COR-L47 (cell line): Measurements from ENCODE around the gene ANO9.
A peak's percentile ranks its signal among the peaks of the same experiment; 100 is the strongest.
"Not testable (repeated sequence)": the region's sequence is repeated elsewhere in the genome, so short reads cannot be mapped to it uniquely, and the experiment has no call there.

Source experiments
- DNase-seq: peaks from one replicate; lab custom pipeline; 2025; lab: John Stamatoyannopoulos, UW

The ANO9 gene

DNA sequence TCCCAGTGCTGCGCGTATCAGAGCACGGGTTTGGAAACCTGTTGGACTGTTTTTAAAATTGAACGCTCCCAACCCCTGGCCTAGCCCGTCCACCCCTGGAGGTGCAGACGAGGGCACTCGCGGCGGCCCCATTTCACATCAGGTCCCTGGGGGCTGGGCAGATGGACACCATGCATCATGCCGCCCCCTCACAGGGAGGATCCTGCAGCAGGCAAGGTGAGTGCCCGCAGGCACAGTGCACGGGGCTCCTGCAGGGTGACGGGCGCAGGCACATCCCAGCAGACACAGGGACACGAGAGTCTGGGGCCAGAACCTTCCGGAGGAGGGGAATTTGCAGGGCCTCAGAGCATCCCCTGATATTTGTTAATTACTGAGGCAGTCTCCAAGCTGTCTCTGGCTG lies 7.3 kb downstream of the ANO9 start:
- no peak for DNase-seq

DNA sequence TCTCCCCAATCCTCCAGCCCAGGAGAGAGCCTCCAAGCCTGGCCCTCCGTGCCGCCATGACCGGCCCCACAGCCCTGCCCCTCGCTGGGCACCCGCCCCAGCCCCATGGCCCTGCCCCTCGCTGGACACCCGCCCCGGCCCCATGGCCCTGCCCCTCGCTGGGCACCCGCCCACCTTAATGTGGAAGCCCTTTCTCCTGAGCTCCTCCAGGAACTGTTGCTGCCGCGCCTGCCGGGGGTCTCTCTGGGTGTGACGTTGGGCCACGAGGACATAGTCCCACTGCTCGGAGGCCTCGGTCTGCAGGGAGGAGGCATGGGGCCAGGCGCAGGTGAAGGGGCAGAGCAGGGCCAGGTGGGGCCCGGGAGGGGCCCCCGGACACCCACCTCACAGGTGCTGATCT lies 8.2 kb downstream of the ANO9 start:
- no peak for DNase-seq

DNA sequence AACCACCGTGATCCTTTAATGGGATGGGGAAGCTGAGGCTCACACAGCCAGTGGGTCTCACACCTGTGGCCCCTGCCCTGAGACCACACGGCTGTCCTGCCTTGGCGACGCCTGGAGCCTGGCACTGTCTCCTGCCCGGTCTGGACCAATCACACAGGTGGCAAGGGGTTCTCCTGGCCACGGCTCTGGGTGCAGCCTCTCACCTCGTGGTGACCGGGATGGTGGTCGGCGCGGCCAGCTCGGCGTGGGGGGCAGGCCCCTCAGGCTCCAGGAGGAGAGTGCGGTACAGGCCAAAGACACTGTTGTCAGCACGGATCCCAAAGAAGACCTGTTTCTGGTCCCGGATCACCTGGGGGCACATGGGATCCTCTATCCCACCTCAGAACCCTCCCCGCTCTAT lies 8.7 kb downstream of the ANO9 start:
- no peak for DNase-seq

DNA sequence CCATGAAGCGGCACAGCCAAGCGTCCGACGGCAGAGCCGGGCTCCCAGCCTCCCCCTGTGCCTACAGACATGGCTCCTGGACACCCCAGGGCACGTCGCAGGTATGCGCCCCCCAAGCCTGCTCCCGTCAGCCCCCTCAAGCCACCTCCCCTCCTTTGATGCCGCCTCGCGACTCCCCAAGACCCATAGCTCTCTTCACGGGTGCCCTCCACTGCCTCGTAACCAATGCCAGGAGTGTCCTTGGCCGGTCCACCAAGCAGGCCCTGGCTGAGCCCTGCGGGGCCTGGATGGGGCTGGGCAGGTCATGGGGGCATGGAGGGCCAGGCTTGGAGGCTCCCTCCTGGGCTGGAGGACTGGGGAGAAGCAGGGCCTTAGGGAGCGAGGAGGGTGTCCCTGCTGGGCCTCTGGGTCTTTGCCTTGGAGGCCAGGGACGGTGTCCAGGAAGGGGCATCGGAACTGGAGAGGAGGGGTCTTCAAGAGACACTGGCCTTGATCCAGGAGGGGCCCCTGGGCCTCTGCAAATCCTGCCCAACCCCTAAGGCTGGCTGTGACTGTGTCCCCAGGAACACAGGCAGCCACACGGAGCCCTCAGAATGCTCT lies 9.2 kb downstream of the ANO9 start:
- DNase-seq: no peak

DNA sequence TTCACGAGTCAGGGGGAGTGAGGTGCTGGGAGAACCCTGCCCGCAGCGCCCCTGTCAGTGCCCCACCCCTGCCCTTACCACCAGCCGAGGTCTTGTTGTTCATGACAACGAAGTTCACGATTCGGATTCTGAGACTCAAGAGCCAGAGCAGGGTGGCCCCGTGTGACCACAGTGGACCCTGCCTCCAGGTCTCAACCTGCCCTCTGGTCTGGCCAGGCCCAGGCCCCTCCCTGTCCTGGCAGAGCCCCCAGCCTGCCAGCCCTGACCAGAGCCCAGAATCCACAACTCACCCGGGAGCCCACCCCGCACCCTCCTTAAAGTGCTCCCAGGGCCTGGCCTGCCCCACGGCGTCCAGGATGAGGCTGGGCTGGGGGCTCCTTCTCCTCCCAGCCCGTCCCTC lies 9.9 kb downstream of the ANO9 start:
- no peak for DNase-seq

DNA sequence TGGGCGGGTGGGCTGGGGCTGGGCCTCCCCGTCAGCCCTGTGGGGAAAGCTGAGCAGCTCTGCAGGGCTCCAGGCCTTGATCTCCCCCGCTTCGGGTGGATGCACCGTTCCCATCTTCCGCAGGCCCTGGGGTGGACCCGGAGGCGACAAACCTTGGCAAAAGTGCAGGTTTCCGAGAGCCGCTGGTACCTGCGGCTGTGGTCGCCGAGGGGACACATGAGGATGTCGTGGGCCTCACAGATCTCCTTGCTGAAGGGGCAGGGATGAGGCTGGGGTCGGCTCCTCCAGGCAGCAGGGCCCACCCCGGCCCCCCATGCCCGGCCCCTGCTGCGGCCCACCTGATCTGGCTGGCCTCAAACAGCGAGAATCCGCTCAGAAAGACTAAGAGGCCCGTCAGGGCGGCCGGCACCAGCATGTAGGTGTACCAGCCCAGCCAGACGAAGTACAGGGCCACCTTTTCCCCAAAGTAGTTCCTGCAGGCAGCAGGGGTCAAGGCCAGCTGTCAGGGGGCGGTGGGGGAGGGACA lies 11.8 kb downstream of the ANO9 start:
- DNase-seq: no peak

DNA sequence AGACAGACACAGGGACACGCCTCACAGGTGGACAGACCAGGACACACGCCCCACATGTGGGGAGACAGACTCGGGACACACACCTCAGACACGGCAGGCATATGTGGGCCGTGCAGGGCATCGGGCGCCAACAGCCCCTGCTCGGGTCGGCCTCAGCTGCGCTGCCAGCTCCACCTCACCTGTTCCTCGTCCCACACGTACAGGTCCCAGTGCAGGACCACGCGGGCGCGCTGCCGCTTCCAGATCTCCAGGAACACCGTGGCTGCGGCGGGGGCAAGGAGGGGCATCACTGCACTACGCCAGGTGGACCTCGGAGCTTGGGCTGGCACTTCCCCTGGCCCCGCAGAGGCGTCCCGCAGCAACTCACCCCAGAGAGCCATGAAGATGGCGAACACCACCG lies 12.4 kb downstream of the ANO9 start:
- DNase-seq: no peak

DNA sequence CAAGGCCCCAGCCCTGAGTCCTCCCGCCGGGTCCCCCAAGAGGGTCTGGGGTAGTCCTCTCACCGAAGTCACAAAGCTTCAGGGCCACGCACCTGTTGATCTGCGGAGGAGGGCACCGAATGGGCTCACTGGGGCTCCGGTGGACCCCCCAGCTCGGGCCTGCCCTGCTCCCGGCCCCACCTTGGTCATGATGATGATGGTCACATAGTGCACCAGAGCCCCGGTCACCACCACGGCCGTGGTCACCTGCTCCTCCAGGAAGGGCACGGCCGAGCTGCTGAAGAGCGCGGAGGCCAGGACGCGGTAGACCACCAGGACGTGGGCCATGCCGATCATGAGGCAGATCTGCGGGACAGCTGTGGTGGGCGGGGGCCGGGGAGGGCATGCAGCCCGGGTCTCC lies 13.5 kb downstream of the ANO9 start:
- no peak for DNase-seq

DNA sequence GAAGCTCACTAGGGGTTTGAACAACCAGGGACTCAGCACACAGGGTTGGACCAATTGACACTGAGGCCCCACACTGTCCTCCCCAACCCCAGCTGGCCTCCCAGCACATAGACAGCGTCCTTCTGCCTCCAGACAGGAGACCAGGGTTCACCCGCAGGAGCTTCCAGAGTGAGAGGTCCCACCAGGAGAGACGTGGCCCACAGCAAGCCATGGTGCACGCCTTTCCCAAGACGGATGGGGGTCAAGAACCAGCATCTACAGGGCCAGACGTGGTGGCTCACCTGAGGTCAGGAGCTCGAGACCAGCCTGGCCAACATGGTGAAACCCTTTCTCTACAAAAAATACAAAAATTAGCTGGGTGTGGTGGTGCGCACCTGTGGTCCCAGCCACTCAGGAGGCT lies 15.0 kb downstream of the ANO9 start:
- DNase-seq: no peak

DNA sequence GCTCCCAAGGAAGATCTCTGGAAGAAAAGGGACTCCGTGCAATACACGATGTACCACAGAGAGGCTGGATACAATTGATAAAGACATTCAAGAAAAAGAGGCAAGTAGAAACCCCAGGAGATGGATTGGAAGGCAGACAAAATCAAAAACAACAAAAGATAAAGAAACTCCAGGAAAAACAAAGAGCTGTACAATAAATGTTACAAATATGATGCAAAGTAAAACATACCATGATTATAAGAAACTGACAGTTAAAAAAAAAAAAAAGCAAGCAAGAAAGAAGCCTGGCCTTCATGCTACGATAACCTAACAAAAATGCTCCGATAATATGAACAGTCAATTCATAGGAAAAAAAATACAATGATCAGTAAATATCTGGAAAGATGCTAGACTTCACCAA lies 16.5 kb downstream of the ANO9 start:
- no peak for DNase-seq

DNA sequence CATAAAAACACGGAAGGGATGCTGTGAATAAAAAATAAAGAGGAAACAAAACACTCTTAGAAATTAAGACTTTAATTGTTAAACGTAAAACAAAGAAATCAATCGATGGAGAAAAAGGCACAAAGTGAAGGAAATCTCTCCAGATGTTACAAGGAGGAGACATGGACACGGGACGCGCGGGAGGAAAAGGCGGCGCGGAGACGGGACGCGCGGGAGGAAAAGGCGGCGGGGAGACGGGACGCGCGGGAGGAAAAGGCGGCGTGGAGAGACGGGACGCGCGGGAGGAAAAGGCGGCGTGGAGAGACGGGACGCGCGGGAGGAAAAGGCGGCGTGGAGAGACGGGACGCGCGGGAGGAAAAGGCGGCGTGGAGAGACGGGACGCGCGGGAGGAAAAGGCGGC lies 17.0 kb downstream of the ANO9 start:
- DNase-seq: not testable (repeated sequence)

DNA sequence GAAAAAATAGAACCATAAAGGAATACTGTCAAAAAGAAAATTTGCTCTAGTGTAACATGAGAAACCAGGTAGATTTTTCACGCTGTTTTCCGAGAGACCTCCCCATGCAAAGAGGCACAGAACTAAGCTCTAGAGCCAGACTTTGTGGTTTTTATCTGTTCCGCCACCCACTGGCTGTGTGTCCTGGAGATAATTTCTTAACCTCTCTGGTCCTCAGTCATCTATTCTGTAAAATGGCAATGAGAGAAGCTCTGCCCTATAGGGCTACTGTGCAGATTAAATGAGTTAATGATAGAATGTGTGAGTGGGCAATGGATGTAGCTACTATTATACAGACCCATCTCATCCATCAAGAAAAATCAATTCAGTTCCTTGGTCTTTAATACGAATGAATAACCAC lies 17.6 kb downstream of the ANO9 start:
- no peak for DNase-seq

DNA sequence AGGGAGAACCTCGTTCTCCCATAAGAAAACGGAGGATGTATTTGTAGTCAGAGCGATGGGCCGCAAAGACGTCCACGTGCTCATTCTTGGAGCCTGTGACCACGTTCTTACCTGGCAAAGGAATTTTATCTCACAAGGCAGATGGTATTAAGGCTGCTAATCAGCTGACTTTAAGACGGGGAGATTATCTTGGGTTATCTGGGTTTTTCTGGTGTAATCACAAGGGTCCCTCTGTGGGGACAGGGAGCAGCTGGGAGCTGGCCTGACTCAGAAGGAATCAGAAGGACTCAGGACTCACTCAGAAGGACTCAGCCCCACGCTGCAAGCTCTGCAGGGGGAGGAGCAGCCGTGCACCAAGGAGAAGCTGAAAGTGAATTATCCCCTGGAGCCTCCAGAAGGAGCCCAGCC lies 19.6 kb downstream of the ANO9 start:
- DNase-seq: no peak

DNA sequence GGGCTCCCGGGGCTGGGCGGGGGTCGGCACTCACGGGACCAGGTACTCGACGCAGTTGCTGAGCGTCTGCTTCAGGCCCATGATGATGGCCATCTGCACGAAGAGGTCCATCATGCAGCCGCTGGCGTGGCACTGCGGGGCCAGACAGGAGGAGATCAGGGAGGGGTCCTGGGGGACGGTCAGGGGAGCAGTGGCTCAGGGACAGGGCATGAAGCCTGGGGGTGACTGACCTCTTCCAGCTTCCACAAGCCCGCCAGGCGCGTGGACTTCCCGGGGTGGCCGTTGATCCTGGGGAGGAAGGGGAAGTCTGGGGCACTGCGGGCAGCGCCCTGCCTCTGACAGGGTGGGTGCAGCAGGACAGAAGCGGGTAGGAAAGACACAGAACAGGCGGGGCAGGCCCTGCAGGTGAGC lies 20.9 kb downstream of the ANO9 start:
- no peak for DNase-seq

DNA sequence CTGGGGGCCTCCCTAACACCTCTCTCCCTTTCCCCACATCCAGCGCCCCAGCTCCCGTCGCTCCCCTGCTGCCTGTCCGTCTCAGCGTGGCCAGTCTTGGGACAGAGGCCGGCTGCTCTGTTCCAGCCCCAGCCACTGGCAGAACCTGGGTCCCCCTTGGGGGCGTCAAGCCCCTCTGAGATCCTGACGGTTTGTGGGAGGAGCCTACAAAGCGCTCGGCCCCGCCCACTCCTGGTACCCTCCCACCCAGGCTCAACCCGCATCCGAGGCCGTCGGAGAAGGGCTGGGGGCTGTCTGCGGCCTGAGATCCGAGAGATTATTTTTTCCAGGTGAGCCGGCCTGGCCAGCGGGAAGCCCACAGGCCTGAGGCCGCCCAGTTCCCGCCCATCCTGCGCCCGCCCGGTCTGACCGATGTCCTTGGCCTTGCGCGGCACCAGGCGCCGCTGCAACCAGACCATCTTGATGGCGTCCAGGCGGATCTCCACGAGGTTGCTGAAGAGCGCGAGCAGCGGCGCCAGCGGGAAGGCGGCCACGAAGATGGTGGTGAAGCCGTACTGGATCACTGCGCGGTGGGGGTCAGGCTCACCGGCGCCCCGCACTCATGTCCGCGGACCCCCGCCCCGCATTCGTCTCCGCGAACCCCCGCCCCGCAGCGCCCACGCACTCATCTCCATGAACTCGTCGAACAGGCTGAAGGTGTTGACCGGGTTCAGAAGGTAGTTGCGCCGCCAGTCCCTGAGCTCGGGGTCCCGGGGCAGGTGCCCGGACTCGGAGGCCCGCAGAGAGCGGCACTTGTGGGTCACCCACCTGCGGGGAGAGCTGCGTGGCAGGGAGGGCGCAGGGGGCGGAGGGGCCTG lies 21.5 kb downstream of the ANO9 start:
- no peak for DNase-seq

DNA sequence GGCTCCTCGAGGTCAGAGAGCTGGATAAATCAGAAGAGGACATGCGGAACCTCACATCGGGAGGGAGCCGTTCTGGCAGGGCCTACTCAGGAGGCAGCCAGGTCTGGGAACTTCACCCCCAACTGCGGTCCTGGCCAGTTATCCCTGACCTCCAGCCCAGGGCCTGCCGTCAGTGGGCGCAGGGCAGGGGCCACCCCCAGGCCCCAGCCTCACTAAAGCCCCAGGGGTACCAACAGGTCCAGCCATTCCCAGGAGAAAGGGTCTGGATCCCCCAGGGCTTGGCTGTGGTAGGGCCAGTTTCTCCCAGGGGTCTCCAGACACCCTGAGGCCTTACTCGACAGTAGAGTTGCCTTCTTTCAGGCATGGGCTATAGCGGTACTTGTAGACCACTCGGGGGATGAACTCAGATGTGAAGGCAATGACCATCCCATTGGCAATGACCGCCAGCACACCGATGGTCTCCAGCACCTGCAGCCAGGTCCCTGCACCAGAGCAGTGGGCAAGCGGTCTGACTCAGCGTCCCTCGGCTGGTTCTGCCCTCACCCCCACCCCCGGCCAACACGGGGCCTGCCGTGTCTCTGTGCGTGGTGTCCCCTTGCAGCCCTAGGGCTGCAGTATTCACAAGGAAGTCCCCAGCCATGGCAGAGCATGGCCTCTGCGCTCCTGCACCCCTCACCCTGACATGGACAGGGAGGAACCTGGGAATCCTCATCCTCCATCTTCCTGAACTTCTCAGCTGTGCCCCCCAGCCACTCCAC lies 22.4 kb downstream of the ANO9 start:
- no peak for DNase-seq

DNA sequence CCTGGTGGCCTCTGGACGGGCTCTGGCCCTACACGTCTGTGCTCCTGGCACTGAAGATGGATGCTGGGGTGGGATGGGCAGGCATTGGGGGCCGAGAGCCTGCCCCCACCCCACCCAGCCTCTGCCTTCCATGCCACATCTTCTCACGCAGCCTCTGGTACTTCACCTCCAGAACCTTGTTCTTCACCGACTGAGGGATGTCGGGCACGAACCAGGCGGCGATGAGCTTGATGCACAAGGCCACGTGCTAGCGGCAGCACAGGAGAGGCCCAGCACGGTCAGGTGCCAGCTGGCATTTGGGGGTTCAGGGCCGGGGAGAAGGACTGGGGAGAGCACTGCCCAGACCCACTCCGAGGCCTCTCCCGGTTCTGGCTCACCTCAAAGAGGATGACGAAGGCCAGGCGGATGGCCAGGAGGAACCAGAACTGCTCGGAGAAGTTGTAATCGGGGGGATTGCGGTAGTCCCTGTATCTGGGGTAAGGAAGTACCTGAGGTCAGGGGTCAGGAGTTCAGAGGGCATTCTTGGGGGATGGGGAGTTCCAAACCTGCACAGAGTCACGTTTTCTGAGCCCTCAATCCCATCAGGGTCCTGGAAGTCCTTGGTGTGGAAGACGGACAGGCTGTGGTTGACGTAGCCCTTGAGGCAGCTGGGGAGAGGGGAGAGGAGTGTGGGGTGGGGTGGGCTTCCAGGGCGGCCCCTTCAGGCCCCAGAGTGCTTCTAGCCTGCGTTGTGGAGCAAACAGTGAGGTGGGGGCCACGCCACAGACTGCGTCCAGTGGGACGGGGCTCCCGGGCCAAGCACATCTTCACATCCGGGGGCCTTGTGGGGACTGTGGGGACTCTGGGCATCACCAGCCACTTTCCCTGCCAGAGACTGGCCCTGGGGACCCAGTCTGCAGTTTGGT lies 23.2 kb downstream of the ANO9 start:
- DNase-seq: no peak

DNA sequence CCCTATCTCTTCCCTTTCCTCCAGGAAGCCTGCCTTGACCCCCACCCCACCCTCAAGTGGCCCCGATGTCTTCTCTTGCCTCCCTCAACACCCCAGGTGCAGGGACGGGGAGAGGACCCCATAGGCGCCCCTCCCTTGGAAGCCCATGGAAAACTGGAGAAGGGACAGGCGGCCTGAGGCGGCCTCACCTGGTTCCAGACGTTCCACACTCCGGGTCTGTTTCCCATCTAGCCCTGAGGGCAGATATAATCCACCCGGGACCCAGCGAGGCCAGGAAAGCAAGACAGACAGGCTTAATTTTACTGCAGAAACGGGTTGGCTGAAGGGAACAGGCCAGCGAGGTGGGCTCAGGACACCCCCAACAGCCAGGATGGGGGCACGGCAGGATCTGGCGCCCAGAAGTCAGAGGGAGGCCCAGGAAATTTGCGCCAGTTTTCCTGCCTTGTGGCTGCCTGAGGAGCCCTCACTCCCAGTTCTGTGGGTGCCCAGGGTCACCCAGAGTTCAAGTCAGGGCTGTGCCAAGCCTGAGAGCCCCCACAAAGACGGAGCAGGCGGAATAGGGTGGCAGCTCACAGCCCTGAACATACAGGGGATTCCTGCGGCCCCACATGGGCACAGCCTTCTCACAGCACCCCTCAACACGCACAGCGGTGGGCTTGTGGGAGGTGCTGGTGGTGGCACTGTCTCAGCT lies 24.0 kb downstream of the ANO9 start:
- no peak for DNase-seq

DNA sequence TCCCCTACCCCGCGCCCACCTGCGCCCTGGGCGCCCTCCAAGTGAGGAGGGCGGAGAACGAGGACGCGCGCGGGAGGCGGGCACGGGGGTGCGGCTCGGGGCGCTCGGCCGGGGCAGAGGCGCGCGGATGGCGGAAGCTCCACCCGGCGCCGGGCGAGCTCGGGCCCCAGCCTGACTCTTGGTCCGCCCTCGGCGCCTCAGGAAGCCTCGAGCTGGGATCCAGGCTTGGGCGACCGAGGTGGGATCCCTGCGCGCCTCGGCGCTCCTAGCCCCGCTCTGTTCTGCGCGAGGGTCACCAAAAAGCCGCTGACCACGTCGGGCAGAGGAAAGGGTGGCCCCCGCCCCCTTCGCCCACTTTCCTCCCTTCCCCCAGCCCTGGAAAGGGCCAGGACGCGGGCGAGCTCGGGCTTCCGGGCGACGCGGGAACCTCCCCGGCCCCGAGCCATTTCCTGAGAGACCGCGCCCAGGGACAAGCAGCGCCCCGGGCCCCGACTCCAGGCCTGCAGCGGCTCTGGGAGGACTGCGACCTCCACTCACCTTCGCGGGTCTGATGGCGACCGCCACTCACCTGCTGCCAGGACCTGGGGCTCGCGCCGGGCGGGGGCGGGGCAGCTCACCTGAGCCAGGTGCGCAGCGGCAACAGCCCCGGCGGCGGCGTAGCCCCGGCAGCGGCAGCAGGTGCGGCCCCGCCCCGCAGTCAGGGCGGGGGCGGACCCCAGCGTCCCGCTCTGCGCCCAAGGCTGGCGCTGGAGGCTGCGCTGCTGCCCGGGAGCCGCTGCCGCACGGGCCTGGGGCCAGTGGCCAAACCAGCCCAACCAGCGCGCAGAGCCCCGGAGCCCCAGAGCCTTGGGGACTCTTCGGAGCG lies 24.8 kb downstream of the ANO9 start:
- peak; percentile 42 for DNase-seq

DNA sequence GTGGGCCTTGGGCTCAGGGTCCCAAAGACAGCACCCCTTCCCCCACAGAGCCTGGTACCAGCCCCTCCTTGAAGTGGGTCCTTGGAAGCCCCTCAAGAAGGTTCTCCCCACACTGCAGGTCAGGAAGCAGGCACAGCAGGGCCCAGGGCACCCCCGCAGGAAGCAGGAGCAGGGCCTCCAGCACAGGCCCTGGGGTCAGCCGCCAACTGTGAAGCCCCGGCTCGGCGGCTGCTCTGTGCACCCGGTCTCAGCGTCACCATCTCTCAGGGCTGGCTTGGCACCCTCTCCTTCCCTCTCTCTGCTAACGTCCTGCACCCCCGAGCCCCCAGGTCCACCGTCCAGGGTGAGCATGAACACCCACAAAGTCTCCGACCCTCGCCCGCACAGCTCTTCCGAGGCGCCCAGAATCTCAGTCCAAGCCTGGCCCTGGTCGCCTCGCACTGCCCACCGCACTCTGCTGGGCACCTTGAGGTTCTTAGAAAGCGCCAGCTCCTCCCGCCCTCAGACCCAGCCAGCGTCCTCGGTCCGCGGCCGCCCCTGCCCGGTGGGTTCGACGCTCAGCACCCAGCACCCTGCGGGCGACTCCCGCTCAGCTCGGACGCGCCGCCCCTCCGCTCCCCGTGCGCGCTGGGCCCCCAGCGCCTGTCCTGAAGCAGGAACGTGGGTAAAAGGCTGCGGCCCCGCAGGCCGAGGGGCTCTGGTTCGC lies 25.6 kb downstream of the ANO9 start:
- no peak for DNase-seq
